Measurements from ENCODE around the gene ARHGEF3. TPM values are rescaled to one million over a fixed set of nuclear protein-coding genes. Genes with fewer than 3 reads are reported as not detected.

Gene ARHGEF3
- total RNA-seq, 2 experiments from 2014 or later: 63.0 to 66.5 TPM

DNA sequence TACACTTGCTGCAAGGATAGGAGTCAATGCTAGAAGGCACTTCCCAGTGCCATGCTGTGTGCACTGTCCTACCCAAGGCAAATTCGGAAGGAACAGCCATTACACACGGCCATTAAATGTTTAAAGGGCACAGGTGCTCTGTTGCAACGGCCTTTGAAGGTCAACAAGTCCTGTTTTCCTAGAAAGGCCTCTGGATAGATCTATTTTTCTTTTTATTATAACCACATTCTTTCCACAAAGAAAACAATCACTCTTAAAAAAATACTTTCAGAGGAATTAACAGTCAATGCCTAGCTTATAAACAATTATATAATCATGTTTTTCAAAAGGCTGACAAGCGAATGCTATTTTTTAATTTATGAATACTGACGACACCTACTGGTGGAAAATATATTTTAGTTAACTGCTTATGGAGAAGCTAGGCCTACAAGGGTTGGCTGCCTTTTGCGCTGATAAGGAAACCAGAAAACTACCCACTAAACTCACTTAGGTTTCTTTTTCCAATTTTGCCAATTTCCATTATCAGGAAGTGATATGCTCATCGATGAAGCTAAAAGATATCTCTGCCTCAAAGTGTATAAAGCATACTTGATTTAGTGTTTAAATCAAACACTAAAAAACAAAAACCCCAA, 2.4 kb downstream of the ARHGEF3 start:
- no peaks in the 10 kb centered on the region for H3K27me3 Mint-ChIP-seq
- peak overlapping the region; percentile 92 for H3K27ac Mint-ChIP-seq
- ATAC-seq: no peak
- DNase-seq: peak; percentile 40
- H3K36me3 Mint-ChIP-seq (ENCODE audit: low read depth): peaks cover 50% of the 10 kb centered on the region
- peaks cover 48% of the 10 kb centered on the region for H3K4me1 Mint-ChIP-seq (ENCODE audit: low read depth)
- ChIA-PET CTCF (interaction anchor here (0.9 to 18.2 kb wide), 60 partner anchors 8 to 201 kb away, joined by 3 to 354 read pairs (median 6); no protein-coding TSS in a partner anchor), POLR2A (interaction anchor here (1.0 to 4.9 kb wide), 17 partner anchors 9 to 197 kb away, joined by 3 to 44 read pairs (median 8); no protein-coding TSS in a partner anchor)
- no peaks in the 10 kb centered on the region for H3K9me3 Mint-ChIP-seq
- peak overlapping the region; percentile 87 for H3K4me3 Mint-ChIP-seq
- intact Hi-C loops (cut with micrococcal nuclease): loop anchor here (2.0 to 5.0 kb wide), 2 partner anchors 97 to 118 kb away; no protein-coding TSS in a partner anchor
- peak; percentile 81 for TF ChIP-seq CTCF (IDR thresholded peaks at IDR 0.05)

- TF ChIP-seq CTCF (IDR thresholded peaks at IDR 0.05): no peak
- peaks cover 52% of the 10 kb centered on the region for H3K4me1 Mint-ChIP-seq (ENCODE audit: low read depth)
- H3K36me3 Mint-ChIP-seq (ENCODE audit: low read depth): peaks cover 65% of the 10 kb centered on the region
- no peaks in the 10 kb centered on the region for H3K27me3 Mint-ChIP-seq
- intact Hi-C loops (cut with micrococcal nuclease): loop anchor here (2.0 to 5.0 kb wide), 2 partner anchors 42 to 120 kb away; no protein-coding TSS in a partner anchor
- CTCF ChIA-PET: interaction anchor here (1.2 to 18.2 kb wide), 12 partner anchors 9 to 196 kb away, joined by 3 to 354 read pairs (median 39); no protein-coding TSS in a partner anchor
- peak overlapping the region; percentile 87 for H3K27ac Mint-ChIP-seq
- POLR2A ChIA-PET: interaction anchor here (1.0 to 1.9 kb wide), 7 partner anchors 9 to 133 kb away, joined by 3 to 10 read pairs (median 4); no protein-coding TSS in a partner anchor
- ATAC-seq (no peak), DNase-seq (no peak)
- H3K4me3 Mint-ChIP-seq: peak overlapping the region; percentile 87
- peaks cover 2% of the 10 kb centered on the region for H3K9me3 Mint-ChIP-seq
Measured at GRCh38 chr3:56796996-56797395, 4.8 kb downstream of the ARHGEF3 start.

DNA sequence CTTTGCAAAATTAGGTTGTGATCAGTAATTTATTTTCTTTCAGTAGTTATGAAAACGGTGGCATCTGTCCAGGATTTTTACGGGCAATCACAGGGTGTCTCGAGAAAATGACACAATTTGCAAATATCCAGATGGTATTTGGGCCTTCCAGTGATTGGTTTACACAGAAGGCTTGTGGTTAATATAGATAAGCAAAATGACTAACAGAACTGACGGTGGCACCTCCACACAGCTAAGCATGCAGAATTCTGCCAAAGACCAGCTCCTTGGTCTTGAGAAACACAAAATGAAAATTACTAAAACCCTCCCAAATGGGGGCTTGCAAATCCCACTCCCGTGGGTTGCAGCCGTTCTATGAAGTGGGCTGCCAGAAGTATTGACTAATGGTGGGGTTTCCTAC, 5.5 kb downstream of the ARHGEF3 start:
- intact Hi-C loops (cut with micrococcal nuclease): loop anchor here (2.0 to 5.0 kb wide), 2 partner anchors 41 to 121 kb away; no protein-coding TSS in a partner anchor
- peak overlapping the region; percentile 87 for H3K27ac Mint-ChIP-seq
- CTCF ChIA-PET: interaction anchor here (1.2 to 10.9 kb wide), 5 partner anchors 11 to 193 kb away, joined by 3 to 242 read pairs (median 40); no protein-coding TSS in a partner anchor
- peaks cover 2% of the 10 kb centered on the region for H3K9me3 Mint-ChIP-seq
- no peak for TF ChIP-seq CTCF (IDR thresholded peaks at IDR 0.05)
- H3K27me3 Mint-ChIP-seq: no peaks in the 10 kb centered on the region
- peaks cover 59% of the 10 kb centered on the region for H3K4me1 Mint-ChIP-seq (ENCODE audit: low read depth)
- POLR2A ChIA-PET: interaction anchor here (1.0 to 2.1 kb wide), 4 partner anchors 38 to 130 kb away, joined by 3 to 7 read pairs (median 5); no protein-coding TSS in a partner anchor
- peaks cover 62% of the 10 kb centered on the region for H3K36me3 Mint-ChIP-seq (ENCODE audit: low read depth)
- ATAC-seq: peak; percentile 31
- H3K4me3 Mint-ChIP-seq: peak overlapping the region; percentile 87
- peak; percentile 52 for DNase-seq

- ATAC-seq (no peak), DNase-seq (no peak)
- H3K36me3 Mint-ChIP-seq (ENCODE audit: low read depth): peaks cover 61% of the 10 kb centered on the region
- TF ChIP-seq CTCF (IDR thresholded peaks at IDR 0.05): no peak
- peaks cover 2% of the 10 kb centered on the region for H3K9me3 Mint-ChIP-seq
- intact Hi-C loops (cut with micrococcal nuclease): loop anchor here (2.0 to 5.0 kb wide), 2 partner anchors 41 to 121 kb away; no protein-coding TSS in a partner anchor
- no peaks in the 10 kb centered on the region for H3K27me3 Mint-ChIP-seq
- H3K27ac Mint-ChIP-seq: peak overlapping the region; percentile 87
- H3K4me3 Mint-ChIP-seq: peak overlapping the region; percentile 87
- peaks cover 63% of the 10 kb centered on the region for H3K4me1 Mint-ChIP-seq (ENCODE audit: low read depth)
- CTCF ChIA-PET: interaction anchor here (1.2 to 10.9 kb wide), 4 partner anchors 11 to 193 kb away, joined by 3 to 242 read pairs (median 108); no protein-coding TSS in a partner anchor
- POLR2A ChIA-PET: interaction anchor here (2.1 kb wide), 1 partner anchor 70 kb away, joined by 7 read pairs; no protein-coding TSS in a partner anchor
Measured at GRCh38 chr3:56795829-56796185, 5.9 kb downstream of the ARHGEF3 start.

Data from activated CD8-positive, alpha-beta T cell treated with anti-CD3 and anti-CD28 coated beads for 36 hours (primary cell).